DOHH2 (cell line): Measurements from ENCODE around the gene CFTR.

Source experiments
- EZH2phosphoT487 ChIP-seq: fragments of 200-600 bp; sonication (generic); IDR thresholded peaks from 2 replicates; pipeline ENCODE4 v1.6.1; 2017; ENCODE audit warnings: borderline replicate concordance, mild to moderate bottlenecking, antibody characterized with exemption, low read length, moderate library complexity, mixed read lengths
- TF ChIP-seq, protein P1 (sequence below): fragments of 200-600 bp; sonication (generic); IDR thresholded peaks from one replicate; pipeline ENCODE4 v1.5.1; 2014; ENCODE audit warnings: antibody characterized with exemption, mild to moderate bottlenecking, low read depth, low read length; ENCODE audit not compliant: poor library complexity, severe bottlenecking

DNA sequence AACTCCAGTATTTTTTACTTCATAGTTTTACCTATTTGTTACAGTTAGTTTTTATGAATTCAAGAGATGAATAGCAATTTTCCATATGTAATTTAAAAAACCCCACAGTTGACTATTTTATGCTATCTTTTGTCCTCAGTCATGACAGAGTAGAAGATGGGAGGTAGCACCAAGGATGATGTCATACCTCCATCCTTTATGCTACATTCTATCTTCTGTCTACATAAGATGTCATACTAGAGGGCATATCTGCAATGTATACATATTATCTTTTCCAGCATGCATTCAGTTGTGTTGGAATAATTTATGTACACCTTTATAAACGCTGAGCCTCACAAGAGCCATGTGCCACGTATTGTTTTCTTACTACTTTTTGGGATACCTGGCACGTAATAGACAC, 184.2 kb downstream of the CFTR start:
- TF ChIP-seq, protein P1, sequence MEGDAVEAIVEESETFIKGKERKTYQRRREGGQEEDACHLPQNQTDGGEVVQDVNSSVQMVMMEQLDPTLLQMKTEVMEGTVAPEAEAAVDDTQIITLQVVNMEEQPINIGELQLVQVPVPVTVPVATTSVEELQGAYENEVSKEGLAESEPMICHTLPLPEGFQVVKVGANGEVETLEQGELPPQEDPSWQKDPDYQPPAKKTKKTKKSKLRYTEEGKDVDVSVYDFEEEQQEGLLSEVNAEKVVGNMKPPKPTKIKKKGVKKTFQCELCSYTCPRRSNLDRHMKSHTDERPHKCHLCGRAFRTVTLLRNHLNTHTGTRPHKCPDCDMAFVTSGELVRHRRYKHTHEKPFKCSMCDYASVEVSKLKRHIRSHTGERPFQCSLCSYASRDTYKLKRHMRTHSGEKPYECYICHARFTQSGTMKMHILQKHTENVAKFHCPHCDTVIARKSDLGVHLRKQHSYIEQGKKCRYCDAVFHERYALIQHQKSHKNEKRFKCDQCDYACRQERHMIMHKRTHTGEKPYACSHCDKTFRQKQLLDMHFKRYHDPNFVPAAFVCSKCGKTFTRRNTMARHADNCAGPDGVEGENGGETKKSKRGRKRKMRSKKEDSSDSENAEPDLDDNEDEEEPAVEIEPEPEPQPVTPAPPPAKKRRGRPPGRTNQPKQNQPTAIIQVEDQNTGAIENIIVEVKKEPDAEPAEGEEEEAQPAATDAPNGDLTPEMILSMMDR: no peak
- TF ChIP-seq EZH2phosphoT487: no peak
